Hematopoietic multipotent progenitor cell treated with erythropoietin and hydrocortisone succinate and interleukin-3 and kit ligand, for 6 days (in vitro differentiated cells): ENCODE measurements around the gene MAPKAPK2.

Source experiments
- DNase-seq: peaks from one replicate; pipeline ENCODE4 v3.0.0-alpha.2; 2015

The MAPKAPK2 gene

DNA sequence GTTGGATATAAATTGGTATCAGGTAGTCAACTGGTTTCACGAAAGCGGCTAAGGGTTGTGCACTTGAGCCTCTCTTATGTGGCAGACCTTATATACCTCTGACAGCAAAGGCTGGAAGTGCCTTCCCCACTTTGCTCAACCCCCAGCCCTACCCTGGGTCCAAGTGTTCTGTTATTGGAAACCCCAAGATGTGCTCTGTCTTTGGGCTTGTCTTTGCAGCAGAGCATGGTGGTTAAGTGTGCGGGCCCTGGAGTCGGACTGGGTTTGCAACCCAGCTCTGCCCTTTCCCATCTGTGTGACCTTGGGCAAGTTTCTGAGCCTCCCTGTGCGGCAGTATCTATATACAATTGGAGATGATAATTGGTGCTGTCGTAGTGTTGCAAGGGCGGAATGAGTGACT is 98.8 kb downstream of the MAPKAPK2 start:
- DNase-seq, result no peak
